ENCODE measurements around the gene FAM3A.

FAM3A gene

DNA sequence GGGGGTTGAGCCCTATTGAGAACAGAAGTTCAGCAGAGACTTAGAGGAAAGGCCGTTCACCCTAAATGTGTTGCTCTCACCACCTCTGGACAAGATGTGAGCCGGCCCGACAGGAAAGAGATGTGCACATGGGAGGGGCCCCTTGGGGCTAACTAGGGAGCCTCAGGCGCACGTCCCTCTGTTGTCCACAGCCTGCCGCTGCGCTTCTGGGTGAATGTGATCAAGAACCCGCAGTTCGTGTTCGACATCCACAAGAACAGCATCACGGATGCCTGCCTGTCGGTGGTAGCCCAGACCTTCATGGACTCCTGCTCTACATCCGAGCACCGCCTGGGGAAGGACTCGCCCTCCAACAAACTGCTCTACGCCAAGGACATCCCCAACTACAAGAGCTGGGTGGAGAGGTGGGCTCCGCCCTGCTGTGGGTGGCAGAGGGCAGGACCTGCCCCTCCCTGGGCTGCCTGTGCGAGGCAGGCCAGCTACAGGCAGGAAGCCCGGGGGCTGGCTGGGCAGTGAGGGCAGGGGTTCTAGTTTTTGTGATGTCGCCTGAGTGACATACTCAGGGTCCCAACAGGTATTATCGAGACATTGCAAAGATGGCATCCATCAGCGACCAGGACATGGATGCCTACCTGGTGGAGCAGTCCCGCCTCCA is 45.0 kb downstream of the FAM3A start:
- no peak overlapping the region for H2AFZ ChIP-seq (ENCODE audit: low read length)
- no peaks in the 10 kb centered on the region for H3F3A ChIP-seq (ENCODE audit: insufficient read depth, low read length)
- no peak overlapping the region for H3K4me3 ChIP-seq (ENCODE audit: low read length)
- no peak overlapping the region for H3K9ac ChIP-seq (ENCODE audit: low read length)
- H3K27ac ChIP-seq (ENCODE audit: low read length), result no peak overlapping the region
- TF ChIP-seq EZH2phosphoT487 (IDR thresholded peaks at IDR 0.05; ENCODE audit: low read length) (no peak), EZH2 (optimal IDR thresholded peaks at IDR 0.05; ENCODE audit: low read depth, low read length) (no peak)
- TF ChIP-seq, protein P1, sequence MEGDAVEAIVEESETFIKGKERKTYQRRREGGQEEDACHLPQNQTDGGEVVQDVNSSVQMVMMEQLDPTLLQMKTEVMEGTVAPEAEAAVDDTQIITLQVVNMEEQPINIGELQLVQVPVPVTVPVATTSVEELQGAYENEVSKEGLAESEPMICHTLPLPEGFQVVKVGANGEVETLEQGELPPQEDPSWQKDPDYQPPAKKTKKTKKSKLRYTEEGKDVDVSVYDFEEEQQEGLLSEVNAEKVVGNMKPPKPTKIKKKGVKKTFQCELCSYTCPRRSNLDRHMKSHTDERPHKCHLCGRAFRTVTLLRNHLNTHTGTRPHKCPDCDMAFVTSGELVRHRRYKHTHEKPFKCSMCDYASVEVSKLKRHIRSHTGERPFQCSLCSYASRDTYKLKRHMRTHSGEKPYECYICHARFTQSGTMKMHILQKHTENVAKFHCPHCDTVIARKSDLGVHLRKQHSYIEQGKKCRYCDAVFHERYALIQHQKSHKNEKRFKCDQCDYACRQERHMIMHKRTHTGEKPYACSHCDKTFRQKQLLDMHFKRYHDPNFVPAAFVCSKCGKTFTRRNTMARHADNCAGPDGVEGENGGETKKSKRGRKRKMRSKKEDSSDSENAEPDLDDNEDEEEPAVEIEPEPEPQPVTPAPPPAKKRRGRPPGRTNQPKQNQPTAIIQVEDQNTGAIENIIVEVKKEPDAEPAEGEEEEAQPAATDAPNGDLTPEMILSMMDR (IDR thresholded peaks at IDR 0.05; ENCODE audit: low read length), result no peak
- H3K36me3 ChIP-seq (replicated peaks; ENCODE audit: insufficient read depth, low read length), result no peaks in the 10 kb centered on the region
- no peak for DNase-seq
- no peaks in the 10 kb centered on the region for H3K4me1 ChIP-seq (ENCODE audit: low read length)
- no peak overlapping the region for H3K4me2 ChIP-seq (ENCODE audit: low read depth, low read length)
- H3K27me3 ChIP-seq (replicated peaks; ENCODE audit: insufficient read depth, low read length), result no peaks in the 10 kb centered on the region
- no peaks in the 10 kb centered on the region for H3K79me2 ChIP-seq (ENCODE audit: low read length)
- no peaks in the 10 kb centered on the region for H3K9me3 ChIP-seq (replicated peaks; ENCODE audit: insufficient read depth, low read length)
- no peaks in the 10 kb centered on the region for H3K9me2 ChIP-seq (replicated peaks; ENCODE audit: insufficient read depth, low read length)
- no peaks in the 10 kb centered on the region for H4K20me1 ChIP-seq (ENCODE audit: insufficient read depth, low read length)

DNA sequence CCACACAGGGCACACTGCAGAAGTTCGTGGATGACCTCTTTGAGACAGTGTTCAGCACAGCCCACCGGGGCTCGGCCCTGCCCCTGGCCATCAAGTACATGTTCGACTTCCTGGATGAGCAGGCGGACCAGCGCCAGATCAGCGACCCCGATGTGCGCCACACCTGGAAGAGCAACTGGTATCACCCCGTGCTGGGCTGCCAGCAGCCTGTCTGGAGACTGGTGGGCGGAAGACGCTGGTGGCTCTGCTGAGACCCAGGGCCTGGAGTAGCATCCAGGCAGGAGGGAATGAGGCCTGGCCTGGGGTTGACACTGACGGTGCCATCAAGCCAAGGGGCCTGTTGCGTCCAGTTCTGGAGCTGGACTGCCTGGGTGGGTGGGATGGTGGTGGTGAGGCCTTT is 45.6 kb downstream of the FAM3A start:
- Histone ChIP-seq H3K9ac (ENCODE audit: low read length) (no peak overlapping the region), H3F3A (ENCODE audit: insufficient read depth, low read length) (no peaks in the 10 kb centered on the region), H3K79me2 (ENCODE audit: low read length) (no peaks in the 10 kb centered on the region), H3K9me3 (replicated peaks; ENCODE audit: insufficient read depth, low read length) (no peaks in the 10 kb centered on the region), H3K27me3 (replicated peaks; ENCODE audit: insufficient read depth, low read length) (no peaks in the 10 kb centered on the region), H3K36me3 (replicated peaks; ENCODE audit: insufficient read depth, low read length) (no peaks in the 10 kb centered on the region), H3K4me2 (ENCODE audit: low read depth, low read length) (no peak overlapping the region), H3K4me1 (ENCODE audit: low read length) (no peaks in the 10 kb centered on the region), H4K20me1 (ENCODE audit: insufficient read depth, low read length) (no peaks in the 10 kb centered on the region), H3K9me2 (replicated peaks; ENCODE audit: insufficient read depth, low read length) (no peaks in the 10 kb centered on the region), H2AFZ (ENCODE audit: low read length) (no peak overlapping the region), H3K27ac (ENCODE audit: low read length) (no peak overlapping the region), H3K4me3 (ENCODE audit: low read length) (no peak overlapping the region)
- no peak for TF ChIP-seq EZH2phosphoT487 (IDR thresholded peaks at IDR 0.05; ENCODE audit: low read length)
- no peak for TF ChIP-seq EZH2 (optimal IDR thresholded peaks at IDR 0.05; ENCODE audit: low read depth, low read length)
- TF ChIP-seq, protein P1 (IDR thresholded peaks at IDR 0.05; ENCODE audit: low read length), result no peak
- no peak for DNase-seq

DNA sequence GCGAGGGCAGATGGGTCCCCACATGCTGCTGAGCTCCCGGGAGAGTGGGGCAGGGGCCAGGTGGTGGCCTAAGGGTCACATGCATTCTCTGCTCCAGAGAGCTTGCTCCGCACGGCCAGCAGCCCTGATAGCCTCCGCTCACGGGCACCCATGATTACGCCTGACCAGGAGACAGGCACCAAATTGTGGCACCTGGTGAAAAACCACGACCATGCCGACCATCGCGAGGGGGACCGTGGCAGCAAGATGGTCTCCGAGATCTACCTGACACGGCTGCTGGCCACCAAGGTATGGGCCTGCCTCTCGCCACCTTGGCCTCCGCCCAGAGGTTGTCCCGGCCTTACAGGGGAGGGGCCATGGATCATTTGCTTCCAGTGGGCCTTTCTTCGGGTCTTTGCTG is 46.2 kb downstream of the FAM3A start:
- Histone ChIP-seq H3K27me3 (replicated peaks; ENCODE audit: insufficient read depth, low read length) (no peaks in the 10 kb centered on the region), H3K9me2 (replicated peaks; ENCODE audit: insufficient read depth, low read length) (no peaks in the 10 kb centered on the region), H2AFZ (ENCODE audit: low read length) (no peak overlapping the region), H3K27ac (ENCODE audit: low read length) (no peak overlapping the region), H3K4me2 (ENCODE audit: low read depth, low read length) (no peak overlapping the region), H3K79me2 (ENCODE audit: low read length) (no peaks in the 10 kb centered on the region), H3K4me3 (ENCODE audit: low read length) (no peak overlapping the region), H3K9me3 (replicated peaks; ENCODE audit: insufficient read depth, low read length) (no peaks in the 10 kb centered on the region), H4K20me1 (ENCODE audit: insufficient read depth, low read length) (no peaks in the 10 kb centered on the region), H3K9ac (ENCODE audit: low read length) (no peak overlapping the region), H3F3A (ENCODE audit: insufficient read depth, low read length) (no peaks in the 10 kb centered on the region), H3K36me3 (replicated peaks; ENCODE audit: insufficient read depth, low read length) (no peaks in the 10 kb centered on the region), H3K4me1 (ENCODE audit: low read length) (no peaks in the 10 kb centered on the region)
- TF ChIP-seq EZH2phosphoT487 (IDR thresholded peaks at IDR 0.05; ENCODE audit: low read length), result no peak
- TF ChIP-seq EZH2 (optimal IDR thresholded peaks at IDR 0.05; ENCODE audit: low read depth, low read length), result no peak
- TF ChIP-seq, protein P1 (IDR thresholded peaks at IDR 0.05; ENCODE audit: low read length), result no peak
- DNase-seq, result no peak

Data from MM.1S (cell line).